Stimulated activated CD4-positive, alpha-beta T cell treated with anti-CD3 and anti-CD28 coated beads, Interleukin-1b, Interleukin-23, amount 100 ng/mL, for 4 hours (primary cell): ENCODE results near the gene TSEN54.
"Not testable (repeated sequence)": the region's sequence is repeated elsewhere in the genome, so short reads cannot be mapped to it uniquely, and the experiment has no call there.

Experiments used
- DNase-seq, 2 donors: peaks; one replicate each; pipeline ENCODE4 v3.0.0-alpha.2; 2020; ENCODE audit warnings: low read depth in 2 of 2

The TSEN54 gene

DNA sequence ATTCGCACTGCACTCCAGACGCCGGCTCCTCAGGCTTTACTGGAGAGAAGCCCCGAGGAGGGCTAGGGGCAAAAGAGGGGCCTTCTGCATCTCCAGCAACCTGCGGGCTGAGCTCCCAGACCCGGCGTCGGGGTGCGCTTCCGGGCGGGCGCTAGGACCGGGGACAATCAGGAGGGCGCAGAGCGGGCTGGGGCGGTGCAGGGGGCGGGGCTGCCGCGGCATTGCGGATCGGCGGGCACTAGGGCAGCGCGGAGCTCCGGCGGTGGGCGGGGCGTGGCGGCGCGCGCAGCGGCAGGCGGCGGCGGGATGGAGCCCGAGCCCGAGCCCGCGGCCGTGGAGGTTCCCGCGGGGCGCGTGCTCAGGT, at the start of gene TSEN54:
TSEN54 (plus strand) TSS at position 274 of the 364 bp plus-strand sequence; CDS start at position 307, 33 bp downstream.
- DNase-seq = peak; percentile 93 to 97

DNA sequence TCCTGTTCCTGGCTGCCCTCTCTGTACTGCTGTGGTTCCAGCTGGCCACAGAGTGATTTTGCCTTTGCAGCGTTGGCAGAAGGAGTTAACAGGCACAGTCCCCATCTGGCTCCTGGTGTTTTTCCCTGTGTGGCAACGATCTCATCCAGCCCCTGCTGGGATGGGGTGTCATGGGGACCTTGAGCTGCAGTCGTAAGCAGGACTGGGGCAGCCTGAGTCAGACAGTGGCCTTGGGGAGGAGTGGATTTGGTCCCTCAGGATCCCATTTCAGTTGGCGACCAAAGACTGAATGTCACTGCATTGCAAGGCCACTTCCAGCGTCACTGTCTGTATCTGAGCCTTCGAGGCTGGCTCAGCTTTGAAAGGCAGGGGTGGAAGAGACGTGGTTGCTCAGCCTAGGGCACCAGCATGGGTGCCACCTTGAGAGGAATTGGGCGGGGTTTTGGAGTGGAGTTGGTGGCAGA, 48.0 kb upstream of the TSEN54 start:
- DNase-seq = no peak

DNA sequence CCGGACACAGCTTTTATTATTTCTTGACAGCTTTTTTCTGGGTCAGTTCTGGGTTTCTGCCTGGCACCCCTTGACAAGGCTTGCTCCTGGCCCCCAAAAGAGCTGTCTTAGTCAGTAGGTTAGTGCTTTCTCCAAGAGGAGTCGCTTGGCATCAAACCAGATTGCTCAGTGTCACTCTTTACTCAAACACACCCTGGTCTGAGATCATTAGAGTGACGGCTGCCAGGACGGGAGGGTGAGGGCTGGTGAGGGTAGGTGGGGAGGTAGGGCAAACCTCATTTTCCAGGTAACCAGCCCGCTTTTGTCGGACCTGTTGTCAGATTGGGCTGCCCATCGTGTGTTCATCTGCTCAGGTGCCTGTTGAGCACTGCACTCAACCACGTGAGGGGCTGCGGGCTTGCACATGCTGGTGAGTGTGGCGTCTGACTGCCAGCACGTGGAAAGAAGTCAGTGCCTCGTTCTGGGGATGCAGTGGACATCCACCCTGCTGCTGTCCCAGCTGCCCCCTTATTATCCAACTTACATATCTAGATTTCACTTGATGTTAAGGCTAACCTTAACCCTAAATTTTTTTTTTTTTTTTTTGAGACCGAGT, 47.5 kb upstream of the TSEN54 start:
- no peak for DNase-seq

DNA sequence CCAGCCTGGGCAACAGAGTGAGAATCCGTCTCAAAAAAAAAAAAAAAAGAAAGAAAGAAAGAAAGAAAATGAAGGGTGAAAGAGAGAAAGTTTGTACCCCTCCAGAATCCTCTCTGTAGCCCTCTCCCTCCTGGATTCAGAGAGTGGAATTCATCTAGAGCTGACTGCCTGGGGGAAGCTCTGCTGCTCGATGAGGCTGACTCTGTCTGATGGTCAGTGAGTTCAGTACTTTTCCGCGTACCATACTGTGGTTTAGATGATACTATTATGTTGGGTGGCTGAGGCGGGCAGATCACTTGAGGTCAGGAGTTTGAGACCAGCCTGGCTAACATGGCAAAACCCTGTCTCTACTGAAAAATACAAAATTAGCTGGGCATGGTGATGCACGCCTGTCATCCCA, 45.1 kb upstream of the TSEN54 start:
- no peak for DNase-seq

DNA sequence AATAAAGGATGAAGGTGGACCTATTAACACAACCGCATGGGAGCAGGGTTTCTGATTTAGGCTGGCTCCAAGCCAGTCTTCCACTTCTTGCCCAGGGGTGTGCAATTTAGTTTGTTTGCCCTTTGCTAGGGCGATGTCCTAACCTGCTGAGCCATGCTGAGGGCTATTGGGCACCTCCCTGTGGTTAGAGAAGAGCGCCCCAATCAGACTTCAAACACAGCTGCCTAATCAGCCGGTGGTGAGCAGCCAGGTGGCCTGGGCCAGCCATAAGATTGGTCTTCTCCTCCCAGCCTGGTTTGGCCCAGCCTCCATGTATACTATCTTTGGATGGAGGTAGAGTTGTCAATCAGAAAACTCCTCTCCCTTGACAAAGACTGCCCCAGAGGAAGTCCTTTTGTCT, 44.2 kb upstream of the TSEN54 start:
- no peak for DNase-seq

DNA sequence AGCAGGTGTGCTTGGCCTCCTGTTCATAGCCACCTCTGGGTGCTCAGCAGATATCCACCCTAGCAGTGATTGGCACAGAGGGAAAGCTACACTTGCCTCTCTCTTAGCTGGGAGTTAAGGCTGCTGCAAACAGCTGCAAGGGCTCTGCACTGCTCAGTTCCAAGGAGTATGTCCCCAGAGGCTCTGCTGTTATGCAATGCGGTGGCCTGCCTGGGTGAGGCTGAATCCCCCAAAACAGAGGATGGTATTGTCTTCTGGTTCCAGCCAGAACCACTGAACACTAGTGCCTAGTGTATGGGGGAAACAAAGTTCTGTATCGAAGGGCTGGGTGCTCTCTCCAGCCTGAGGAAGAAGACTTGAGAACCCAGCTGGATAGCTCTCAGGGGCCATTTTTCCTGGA, 43.1 kb upstream of the TSEN54 start:
- no peak for DNase-seq

DNA sequence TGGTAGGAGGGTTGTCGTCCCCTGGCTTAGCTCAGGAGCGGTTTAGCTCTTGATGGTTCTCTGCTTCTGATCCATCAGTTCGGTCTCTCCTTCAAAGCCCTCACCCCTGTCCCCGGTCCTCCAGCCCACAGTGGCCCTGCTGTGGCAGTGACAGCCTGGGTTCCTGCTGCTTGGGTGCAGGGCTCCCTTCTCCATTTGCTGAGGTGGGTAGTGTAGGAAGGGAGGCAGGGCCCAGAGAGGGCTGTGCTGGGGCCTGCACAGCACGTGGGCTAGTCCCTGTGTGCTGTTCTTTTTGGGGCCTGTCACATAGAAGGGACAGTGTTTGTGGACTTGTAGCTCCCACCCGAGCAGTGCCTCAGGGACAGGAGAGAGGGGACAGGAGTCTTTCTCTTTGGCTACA, 41.6 kb upstream of the TSEN54 start:
- no peak for DNase-seq

DNA sequence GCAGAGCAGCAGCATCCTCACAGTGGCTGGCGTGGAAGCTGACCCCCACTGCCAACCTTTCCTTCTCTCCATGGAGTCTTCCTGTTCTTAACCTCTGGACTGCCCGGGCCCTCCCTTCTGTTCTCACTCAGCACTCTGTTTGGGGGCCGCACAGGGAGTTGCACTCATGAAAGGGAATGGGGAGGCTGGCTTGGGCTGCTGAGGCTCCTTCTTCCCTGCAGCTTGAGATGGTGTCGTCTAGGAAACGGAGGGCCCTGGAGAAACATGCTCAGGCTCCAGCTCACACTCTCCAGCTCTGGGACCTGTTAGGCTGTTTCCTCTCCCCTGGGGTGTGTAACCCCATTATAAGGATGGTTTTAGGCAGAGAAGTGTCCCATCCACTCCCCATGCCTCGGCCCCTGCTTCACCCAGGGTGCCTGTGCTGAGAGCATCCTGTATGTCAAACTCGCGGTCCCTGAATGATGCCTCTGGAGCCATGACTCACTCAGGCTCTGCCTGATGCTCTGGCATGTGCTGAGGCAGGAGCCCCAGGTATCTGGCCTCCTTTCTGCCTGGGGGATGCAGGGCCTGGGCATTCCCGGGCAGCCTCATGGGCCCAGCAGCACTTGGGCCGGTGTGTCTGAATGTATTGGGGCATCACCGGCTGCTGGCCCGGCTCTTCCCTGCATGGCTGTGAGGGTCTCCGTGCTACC, 41.0 kb upstream of the TSEN54 start:
- DNase-seq = no peak

DNA sequence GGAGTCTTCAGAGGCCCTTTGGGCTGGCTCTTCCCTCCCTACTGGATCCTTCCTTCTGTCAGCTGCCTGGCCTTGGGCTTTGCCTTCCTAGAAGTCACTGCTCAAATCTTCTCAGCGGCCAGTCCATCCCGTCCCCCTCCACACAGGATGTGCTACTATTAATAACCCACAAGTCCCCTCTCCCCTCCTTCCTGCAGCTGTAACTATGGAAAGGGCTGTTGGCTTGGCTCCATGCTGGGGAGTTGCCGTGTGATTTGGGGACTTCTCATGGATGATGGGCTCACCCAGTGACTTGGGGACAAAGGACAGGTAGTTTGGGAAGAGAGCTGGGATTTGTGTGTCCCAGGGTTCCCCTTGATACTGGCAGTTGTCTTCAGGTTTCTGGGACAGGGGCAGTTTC, 40.5 kb upstream of the TSEN54 start:
- DNase-seq = no peak

DNA sequence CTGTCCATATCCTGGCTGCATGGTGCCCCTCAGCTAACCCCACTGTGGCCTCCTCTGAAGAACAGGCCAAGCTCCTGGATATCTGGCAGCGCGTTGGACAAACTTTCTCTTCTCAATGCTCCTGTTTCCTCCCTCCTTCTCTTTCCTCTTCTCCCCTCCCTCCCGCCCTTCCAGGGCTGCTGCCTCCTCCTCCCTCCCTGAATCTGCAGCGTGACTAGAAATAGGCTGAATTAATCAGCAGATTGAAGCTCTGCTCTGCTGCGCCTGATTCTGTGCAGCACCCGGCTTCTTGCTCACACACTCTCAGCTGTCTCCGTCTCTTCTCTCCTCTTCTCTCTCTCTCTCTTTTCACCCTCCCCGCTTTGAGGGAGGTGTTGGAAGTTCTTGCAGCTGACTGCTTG, 40.1 kb upstream of the TSEN54 start:
- DNase-seq = no peak

DNA sequence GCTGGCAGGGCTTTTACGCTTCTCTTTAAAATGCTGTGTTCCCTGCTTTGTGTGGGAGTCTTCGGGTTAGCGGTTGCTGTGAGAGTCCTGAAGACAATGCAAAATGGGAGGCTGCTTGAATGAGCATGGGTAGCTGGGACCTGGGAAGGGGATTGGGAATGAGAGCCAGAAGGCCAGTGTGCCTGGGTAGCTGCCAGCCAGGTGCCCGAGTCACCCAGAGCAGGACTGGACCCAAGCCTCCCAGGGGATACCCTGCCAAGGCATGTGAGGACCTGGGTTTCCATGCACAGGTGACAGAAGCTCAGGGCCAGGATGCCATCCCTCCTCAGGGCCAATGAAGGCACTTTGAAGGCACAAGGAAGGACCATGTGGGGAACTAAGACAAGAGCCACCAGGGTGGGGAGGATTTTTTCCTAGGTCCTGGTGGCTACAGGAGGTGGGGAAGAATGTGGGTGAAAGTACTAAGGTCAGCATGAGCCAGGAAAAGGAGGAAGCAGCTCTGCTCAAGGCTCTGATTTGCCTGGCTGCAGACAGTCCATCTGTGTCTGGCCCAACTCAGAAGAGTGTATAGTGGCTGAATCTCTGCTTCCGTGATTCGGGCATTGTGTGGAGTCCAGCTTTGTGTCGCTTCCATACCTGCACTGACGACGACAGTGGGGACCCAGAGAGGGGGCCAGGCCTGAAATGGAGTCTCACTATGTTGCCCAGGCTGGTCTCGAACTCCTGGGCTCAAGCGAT, 39.4 kb upstream of the TSEN54 start:
- DNase-seq = no peak

DNA sequence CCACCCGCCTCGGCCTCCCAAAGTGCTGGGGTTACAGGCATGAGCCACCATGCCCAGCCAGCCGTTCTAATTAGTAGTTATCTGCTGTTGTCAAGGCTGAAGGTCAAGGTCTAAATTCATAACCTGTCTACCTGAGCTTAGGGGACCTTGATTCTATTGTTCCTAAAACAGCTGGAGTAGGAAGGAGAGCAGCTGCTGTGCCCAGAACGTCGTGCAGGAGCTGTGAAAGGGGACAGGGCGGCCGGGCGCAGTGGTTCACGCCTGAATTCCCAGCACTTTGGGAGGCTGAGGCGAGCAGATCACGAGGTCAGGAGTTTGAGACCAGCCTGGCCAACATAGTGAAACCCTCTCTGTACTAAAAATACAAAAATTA, 38.9 kb upstream of the TSEN54 start:
- DNase-seq = not testable (repeated sequence)

DNA sequence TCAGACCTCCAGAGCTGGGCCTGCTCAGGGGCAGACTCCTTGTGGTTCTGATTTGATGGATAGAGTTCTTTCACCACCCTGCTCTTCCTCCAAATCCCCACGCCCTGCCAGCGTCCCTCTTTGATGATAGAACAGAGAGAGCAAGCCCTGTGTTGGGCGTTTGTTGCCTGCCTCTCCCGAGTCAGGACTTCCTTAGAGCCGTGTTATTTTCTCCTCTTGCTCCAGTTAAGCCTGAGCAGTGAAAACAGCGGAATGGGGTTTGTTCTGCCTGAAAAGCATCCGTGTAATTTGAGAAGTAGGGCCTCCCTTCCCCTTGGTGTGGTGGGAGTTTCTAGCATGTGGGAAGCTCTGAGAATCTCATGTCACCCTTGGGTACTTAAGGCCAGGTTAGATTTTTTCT, 37.8 kb upstream of the TSEN54 start:
- no peak for DNase-seq

DNA sequence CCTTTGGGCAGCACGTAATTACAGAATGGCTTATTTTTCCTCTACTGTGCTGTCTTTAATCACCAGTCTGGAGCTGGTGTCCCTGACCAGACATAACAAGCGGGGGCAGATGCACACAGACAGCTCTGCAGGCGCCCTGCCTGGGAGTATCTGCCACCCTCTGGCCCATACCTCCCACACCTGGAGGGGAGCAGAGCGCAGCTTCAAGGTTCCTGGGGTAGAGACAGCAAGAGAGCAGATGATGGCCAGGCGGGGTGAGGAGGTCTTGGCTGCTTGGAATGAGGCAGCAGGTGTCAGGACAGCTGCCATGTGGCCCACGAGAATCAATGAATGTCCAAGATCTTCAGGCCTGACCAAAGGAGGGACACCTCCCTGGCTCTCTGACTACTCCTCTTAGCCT, 36.0 kb upstream of the TSEN54 start:
- DNase-seq = no peak

DNA sequence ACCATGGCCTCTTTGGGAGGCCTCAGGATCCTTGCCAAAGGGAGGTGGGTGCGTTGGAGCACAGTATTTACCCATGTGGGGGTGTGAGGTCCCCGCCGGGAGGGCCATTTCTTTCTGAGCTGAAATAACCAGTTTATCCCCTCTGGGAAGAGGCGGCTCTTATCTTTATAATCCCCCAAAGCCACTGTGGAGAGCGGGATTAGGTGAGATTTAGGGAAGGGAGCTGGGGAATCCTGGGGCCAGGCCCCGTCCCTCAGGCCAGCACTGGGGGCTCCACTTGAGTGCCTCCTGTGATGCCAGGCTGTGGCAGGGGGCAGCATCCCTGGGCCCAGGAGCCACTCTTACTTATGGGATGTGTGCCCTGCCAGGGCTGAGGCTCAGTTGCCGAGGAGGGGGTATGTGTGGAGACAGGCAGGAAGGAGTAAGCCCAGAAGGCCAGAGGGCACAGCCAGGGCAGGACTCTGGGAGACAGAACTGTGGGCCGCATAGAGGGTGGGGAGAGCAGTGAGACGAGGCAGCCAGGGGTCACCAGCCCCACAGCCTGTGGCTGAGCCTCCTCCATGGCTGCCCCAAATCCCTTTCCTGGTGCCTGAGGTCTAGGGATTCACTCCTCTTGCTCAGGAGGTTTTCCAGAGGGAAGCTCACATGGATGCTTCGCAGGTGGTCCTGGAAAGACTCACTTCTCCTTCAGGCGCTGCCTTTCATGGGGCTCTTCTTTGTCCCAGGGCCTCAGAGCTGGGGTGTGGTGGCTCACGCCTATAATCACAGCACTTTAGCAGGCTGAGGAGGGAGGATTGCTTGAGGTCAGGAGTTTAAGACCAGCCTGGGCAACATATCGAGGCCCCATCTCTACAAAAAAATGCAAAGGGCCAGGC, 34.9 kb upstream of the TSEN54 start:
- no peak for DNase-seq

DNA sequence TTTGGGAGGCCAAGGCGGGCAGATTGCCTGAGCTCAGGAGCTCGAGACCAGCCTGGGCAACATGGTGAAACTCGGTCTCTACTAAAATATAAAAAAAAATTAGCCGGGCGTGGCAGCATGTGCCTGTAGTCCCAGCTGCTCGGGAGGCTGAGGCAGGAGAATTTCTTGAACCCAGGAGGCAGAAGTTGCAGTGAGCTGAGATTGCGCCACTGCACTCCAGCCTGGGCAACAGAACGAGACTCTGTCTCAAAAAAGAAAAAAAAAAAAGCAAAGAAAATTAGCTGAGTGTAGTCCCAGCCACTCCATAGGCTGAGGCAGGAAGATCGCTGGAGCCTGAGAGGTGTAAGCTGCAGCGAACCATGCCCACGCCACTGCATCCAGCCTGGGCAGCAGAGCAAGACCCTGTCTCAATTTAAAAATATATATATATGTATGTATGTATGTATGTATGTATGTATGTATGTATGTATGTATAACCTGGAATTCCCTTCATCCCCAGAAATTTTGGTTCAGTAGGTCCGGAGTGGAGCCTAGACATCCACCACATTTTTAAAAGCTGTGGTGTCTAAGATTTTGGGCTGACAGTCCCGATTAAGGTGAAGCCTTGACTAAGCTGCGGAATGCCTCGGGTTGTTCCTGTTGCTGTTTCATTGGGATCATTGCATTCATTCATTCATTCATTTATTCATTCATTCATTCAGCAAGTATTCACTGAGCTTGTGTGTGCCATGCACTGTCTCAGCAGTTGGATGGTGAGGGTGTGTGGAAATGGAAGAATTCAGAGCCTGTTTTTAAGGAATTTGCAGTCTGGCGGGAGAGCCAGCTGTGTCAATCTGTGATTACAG, 34.0 kb upstream of the TSEN54 start:
- DNase-seq = no peak

DNA sequence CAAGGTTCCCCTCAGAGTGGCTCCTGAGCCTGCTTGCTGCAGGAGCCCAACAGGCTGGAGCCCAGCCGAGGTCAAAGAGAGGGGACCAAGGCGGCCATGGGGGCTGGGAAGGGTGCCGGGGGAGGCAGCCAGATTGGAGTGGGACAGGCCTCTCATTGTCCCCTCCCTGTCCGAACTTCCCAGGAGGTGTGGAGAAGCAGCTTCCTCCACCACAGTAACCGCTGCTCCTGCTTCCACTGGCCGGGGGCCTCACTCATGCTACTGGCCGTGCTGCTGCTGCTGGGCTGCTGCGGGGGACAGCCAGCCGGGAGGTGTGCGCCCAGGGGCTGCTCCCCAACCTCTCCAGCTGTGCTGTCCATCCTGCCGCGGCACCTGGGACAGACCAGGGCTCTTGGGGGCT, 30.6 kb upstream of the TSEN54 start:
- DNase-seq = no peak

DNA sequence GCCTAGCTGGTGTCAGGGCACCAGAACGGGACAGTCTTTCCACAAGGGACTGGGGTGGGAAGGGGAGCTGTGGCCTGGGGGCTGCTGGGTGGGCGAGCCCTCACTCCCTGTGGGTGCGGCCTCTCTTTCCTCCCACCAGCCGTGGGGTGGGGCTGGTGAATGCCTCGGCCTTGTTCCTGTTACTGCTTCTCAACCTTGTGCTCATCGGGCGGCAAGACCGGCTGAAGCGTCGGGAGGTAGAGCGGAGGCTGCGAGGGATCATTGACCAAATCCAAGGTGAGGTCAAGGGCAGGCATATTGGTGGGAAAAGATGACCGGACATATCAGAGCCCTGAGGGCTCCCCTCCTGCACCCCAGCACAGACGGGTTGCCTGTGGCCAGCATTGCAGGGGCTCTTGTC, 30.2 kb upstream of the TSEN54 start:
- DNase-seq = no peak

DNA sequence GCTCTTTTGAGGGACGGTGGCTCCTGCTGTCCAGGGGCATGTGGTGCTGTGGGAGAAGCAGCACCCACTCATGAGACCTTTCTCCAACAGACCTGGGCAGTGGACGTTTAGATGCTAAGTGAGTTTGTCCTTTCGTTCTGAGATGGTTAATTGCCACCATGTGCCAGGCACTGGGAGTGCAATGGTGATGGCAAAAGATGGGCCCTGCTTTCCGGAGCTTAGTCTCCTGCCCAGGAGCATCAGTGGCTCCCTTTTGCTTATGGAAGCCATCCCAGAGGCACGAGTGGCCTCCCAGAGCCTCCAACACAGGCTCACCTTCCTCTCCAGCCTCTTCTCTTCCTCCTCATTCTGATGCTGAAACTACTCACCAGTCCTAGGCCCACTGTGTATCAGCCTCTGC, 29.4 kb upstream of the TSEN54 start:
- DNase-seq = no peak

DNA sequence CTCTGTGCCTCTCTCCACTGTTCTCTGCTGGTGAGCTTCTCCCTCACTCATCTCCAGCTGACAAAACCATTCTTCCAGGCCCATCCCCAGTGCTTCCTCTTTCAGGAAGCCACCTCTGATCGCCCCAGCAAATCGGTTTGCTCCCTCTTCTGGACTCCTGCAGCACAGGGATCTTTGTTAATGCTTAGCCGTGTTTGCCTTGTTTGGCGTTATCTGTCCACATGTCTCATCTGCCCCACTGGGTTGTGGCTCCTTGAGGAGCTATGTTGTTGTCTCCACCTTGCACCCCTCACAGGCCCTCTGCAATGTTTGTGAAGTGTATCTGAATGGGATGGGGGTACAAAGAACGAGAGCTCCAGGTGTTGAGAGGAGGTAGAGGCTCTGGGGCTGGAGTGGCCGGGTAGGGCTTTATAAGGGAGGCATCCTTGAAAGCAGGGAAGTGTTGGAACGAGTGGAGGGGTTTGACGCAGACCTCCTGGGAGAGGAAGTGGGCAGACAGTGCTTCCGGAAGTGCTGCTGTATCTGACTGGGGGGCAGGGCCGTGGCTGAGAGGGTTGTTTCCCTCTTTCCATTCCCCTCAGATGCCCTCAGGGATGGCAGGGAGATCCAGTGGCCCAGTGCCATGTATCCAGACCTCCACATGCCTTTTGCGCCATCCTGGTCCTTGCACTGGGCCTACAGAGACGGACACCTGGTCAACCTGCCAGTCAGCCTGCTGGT, 28.8 kb upstream of the TSEN54 start:
- peak; percentile 7 to 11 for DNase-seq
